Panc1 (cell line): ENCODE data around the gene ZNF564. TPM values are rescaled to one million over a fixed set of nuclear protein-coding genes. Genes with fewer than 3 reads are reported as not detected.

Source experiments
- ATAC-seq: fragments of 200-7000 bp; cut with Tn5 transposase; 2 replicates; pipeline ENCODE4 v1.9.1; 2020; ENCODE audit warnings: mild to moderate bottlenecking, moderate library complexity
- BruUV-seq: library from RNA; stranded (reverse); fragments of 400-500 nt; replicated peaks from 2 replicates; lab custom pipeline; 2021; lab: Mats Ljungman, UMichigan
- CTCF ChIA-PET: fragments of 300-600 bp; sonication (Branson Sonifier 250); formaldehyde crosslinking; loops from one replicate; lab custom pipeline; 2022; ENCODE audit warnings: antibody characterized with exemption; lab: Charles Lee
- POLR2A ChIA-PET: fragments of 300-600 bp; sonication (Branson Sonifier 250); formaldehyde crosslinking; loops from one replicate; lab custom pipeline; 2022; ENCODE audit warnings: antibody characterized with exemption; lab: Charles Lee
- DNase-seq: peaks from one replicate; pipeline ENCODE4 v3.0.0-alpha.2; 2010; ENCODE audit warnings: low read depth, low spot score
- H3K27ac ChIP-seq: 2 replicates; pipeline ENCODE4 v1.5.1; 2011; ENCODE audit warnings: mild to moderate bottlenecking, low read length, inconsistent platforms
- H3K27me3 ChIP-seq: fragments of 200-500 bp; sonication (Bioruptor generic); 2 replicates; pipeline ENCODE4 v1.6.0; 2014; ENCODE audit warnings: low read length, inconsistent platforms; ENCODE audit not compliant: control insufficient read depth, insufficient read depth
- H3K36me3 ChIP-seq: fragments of 200-500 bp; sonication (Bioruptor generic); 2 replicates; pipeline ENCODE4 v1.5.1; 2014; ENCODE audit warnings: inconsistent platforms, mild to moderate bottlenecking, low read length, moderate library complexity; ENCODE audit not compliant: control insufficient read depth, insufficient read depth
- H3K4me1 ChIP-seq: 2 replicates; pipeline ENCODE4 v1.5.1; 2011; ENCODE audit warnings: inconsistent platforms, mild to moderate bottlenecking, low read length, moderate library complexity; ENCODE audit not compliant: control insufficient read depth, insufficient read depth
- H3K4me3 ChIP-seq, 2 experiments: 2 replicates each; pipeline ENCODE4 v1.5.1; 2011 to 2012; ENCODE audit warnings: low read depth in 2 of 2, low read length in 2 of 2, mild to moderate bottlenecking in 2 of 2, inconsistent platforms in 1 of 2, moderate library complexity in 1 of 2
- H3K9me3 ChIP-seq: fragments of 200-500 bp; sonication (Bioruptor generic); 2 replicates; pipeline ENCODE4 v1.5.1; 2014; ENCODE audit warnings: low read depth, mild to moderate bottlenecking, inconsistent platforms, low read length, moderate library complexity; ENCODE audit not compliant: control insufficient read depth, insufficient read depth
- CTCF ChIP-seq: fragments of 450-650 bp; IDR thresholded peaks from 2 replicates; pipeline ENCODE4 v1.5.1; 2017; ENCODE audit warnings: mild to moderate bottlenecking
- POLR2AphosphoS5 ChIP-seq: IDR thresholded peaks from 2 replicates; pipeline ENCODE4 v1.6.1; 2012; ENCODE audit warnings: mild to moderate bottlenecking, low read depth, low read length, moderate library complexity
- SIN3A ChIP-seq: IDR thresholded peaks from 2 replicates; pipeline ENCODE4 v1.6.1; 2012; ENCODE audit warnings: low read depth, mild to moderate bottlenecking, low read length, moderate library complexity, borderline replicate concordance; ENCODE audit not compliant: insufficient read depth
- TCF7L2 ChIP-seq: IDR thresholded peaks from 2 replicates; pipeline ENCODE4 v1.6.1; 2011; ENCODE audit warnings: mild to moderate bottlenecking, low read depth, low read length, inconsistent platforms
- in situ Hi-C: cut with HindIII; loops from 2 replicates; pipeline ENCODE4 v1.10.0; 2016; ENCODE audit warnings: low sequenced_read_pairs, low pct_unique_long_range_greater_than_20kb
- intact Hi-C: fragments of 100-400 bp; cut with micrococcal nuclease; formaldehyde crosslinking; loops from one replicate; pipeline ENCODE4 v1.10.0; 2022; ENCODE audit not compliant: unreplicated experiment
- total RNA-seq: library from RNA; stranded (reverse); gene quantifications from one replicate; pipeline ENCODE4 v1.2.1, GENCODE V29; 2021; ENCODE audit not compliant: unreplicated experiment
- TF ChIP-seq, protein P1 (sequence below), 2 experiments: IDR thresholded peaks; 2 replicates each; pipeline ENCODE4 v1.6.1; 2011 to 2012; ENCODE audit warnings: low read depth in 2 of 2, control low read depth in 1 of 2, low read length in 1 of 2, mild to moderate bottlenecking in 1 of 2, moderate library complexity in 1 of 2; ENCODE audit not compliant: insufficient read depth in 1 of 2

The ZNF564 gene
- total RNA-seq, 1 experiment from 2014 or later = 5.7 TPM

GRCh38 chr19:12484011-12484370, 67.3 kb downstream of the ZNF564 start:
- H3K9me3 ChIP-seq = no peaks in the 10 kb centered on the region
- DNase-seq = no peak
- intact Hi-C loops = no loop called here
- peak overlapping the region; percentile 70 for H3K27ac ChIP-seq
- no peak for TF ChIP-seq SIN3A
- TF ChIP-seq, protein P1, sequence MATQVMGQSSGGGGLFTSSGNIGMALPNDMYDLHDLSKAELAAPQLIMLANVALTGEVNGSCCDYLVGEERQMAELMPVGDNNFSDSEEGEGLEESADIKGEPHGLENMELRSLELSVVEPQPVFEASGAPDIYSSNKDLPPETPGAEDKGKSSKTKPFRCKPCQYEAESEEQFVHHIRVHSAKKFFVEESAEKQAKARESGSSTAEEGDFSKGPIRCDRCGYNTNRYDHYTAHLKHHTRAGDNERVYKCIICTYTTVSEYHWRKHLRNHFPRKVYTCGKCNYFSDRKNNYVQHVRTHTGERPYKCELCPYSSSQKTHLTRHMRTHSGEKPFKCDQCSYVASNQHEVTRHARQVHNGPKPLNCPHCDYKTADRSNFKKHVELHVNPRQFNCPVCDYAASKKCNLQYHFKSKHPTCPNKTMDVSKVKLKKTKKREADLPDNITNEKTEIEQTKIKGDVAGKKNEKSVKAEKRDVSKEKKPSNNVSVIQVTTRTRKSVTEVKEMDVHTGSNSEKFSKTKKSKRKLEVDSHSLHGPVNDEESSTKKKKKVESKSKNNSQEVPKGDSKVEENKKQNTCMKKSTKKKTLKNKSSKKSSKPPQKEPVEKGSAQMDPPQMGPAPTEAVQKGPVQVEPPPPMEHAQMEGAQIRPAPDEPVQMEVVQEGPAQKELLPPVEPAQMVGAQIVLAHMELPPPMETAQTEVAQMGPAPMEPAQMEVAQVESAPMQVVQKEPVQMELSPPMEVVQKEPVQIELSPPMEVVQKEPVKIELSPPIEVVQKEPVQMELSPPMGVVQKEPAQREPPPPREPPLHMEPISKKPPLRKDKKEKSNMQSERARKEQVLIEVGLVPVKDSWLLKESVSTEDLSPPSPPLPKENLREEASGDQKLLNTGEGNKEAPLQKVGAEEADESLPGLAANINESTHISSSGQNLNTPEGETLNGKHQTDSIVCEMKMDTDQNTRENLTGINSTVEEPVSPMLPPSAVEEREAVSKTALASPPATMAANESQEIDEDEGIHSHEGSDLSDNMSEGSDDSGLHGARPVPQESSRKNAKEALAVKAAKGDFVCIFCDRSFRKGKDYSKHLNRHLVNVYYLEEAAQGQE (IDR thresholded peaks at IDR 0.05; ENCODE audit: insufficient read depth in 1 of 2, low read depth in 2 of 2, low read length in 1 of 2) = no peak
- no peak for TF ChIP-seq TCF7L2
- TF ChIP-seq POLR2AphosphoS5 = no peak
- no peak for TF ChIP-seq CTCF
- H3K27me3 ChIP-seq = no peaks in the 10 kb centered on the region
- no peaks in the 10 kb centered on the region for H3K36me3 ChIP-seq
- CTCF ChIA-PET = no interaction called here
- no TSS peak for BruUV-seq
- H3K4me1 ChIP-seq = peaks cover 8% of the 10 kb centered on the region; the same call in 1 of the 2 replicates
- POLR2A ChIA-PET = no interaction called here
- peak overlapping the region; percentile 80 to 89 for H3K4me3 ChIP-seq
- peak; percentile 33 for ATAC-seq
- in situ Hi-C loops = no loop called here

- ChIA-PET CTCF (interaction anchor here (0.7 kb wide), 1 partner anchor 309 kb away, joined by 6 read pairs; no protein-coding TSS in a partner anchor), POLR2A (no interaction called here)
- intact Hi-C loops (no loop called here), in situ Hi-C loops (no loop called here)
- Histone ChIP-seq H3K9me3 (no peaks in the 10 kb centered on the region), H3K27ac (no peak overlapping the region), H3K4me1 (peaks cover 8% of the 10 kb centered on the region; the same call in 1 of the 2 replicates), H3K4me3 (no peak overlapping the region), H3K36me3 (no peaks in the 10 kb centered on the region), H3K27me3 (no peaks in the 10 kb centered on the region)
- BruUV-seq = no TSS peak
- ATAC-seq = no peak
- TF ChIP-seq SIN3A (no peak), POLR2AphosphoS5 (no peak), TCF7L2 (no peak), CTCF (no peak)
- TF ChIP-seq, protein P1 (IDR thresholded peaks at IDR 0.05; ENCODE audit: insufficient read depth in 1 of 2, low read depth in 2 of 2, low read length in 1 of 2) = no peak
- no peak for DNase-seq
Measured at GRCh38 chr19:12482509-12482886, 68.8 kb downstream of the ZNF564 start.
